Gastroesophageal sphincter (tissue), 3 donors: ENCODE data around the gene LDB2.

Source experiments
- EP300 ChIP-seq: sonication (generic); formaldehyde crosslinking; IDR thresholded peaks from one replicate; pipeline ENCODE4 v1.6.1; 2017; ENCODE audit warnings: antibody characterized with exemption, mild to moderate bottlenecking
- POLR2A ChIP-seq, 2 donors: fragments of 450-650 bp; IDR thresholded peaks; one replicate each; pipeline ENCODE4 v1.6.1; 2017; ENCODE audit warnings: antibody characterized with exemption in 2 of 2, mild to moderate bottlenecking in 2 of 2, moderate library complexity in 1 of 2
- TF ChIP-seq, protein P1 (sequence below), 4 experiments: fragments of 200-600 bp in 2 of 4; fragments of 450-650 bp in 2 of 4; sonication (generic) in 1 of 4; IDR thresholded peaks; one replicate each; pipeline ENCODE4 v1.5.1; 2017 to 2019; ENCODE audit warnings: antibody characterized with exemption in 4 of 4, mild to moderate bottlenecking in 2 of 4, moderate library complexity in 2 of 4

DNA sequence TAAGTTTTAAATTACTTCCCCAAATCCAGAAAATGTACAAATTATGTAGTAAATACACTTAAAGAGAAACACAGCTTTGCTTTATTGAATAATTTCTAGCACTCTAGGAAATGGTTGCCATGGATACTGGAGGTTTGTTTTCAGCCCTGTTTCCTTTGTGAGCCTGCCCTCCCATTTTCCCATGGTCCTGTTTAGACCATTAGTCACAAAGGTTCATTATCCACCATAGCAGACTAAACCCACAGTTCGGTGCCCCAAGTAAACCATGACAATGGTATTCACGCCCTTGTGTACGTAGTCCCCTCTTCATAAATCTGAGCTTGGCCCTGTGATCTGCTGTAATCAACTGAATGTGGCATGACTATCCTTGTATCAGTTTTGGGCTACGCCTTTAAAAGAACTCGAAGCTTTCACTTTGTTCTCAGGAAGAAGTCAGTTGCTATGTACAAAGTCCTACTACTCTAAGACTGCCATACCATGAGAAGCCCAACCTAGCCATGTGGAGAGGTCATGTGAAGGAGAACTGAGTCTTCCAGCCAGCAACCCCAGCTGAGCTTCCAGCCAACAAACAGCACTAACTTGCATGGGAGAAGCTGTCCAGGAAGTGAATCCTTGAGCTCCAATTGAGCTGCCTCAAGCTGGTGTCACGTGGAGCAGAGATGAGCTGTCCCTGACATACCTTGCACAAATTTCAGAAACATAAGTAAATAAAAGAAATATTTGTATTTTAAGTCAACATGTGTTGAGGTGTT lies 300.4 kb downstream of the LDB2 start:
- TF ChIP-seq, protein P1, sequence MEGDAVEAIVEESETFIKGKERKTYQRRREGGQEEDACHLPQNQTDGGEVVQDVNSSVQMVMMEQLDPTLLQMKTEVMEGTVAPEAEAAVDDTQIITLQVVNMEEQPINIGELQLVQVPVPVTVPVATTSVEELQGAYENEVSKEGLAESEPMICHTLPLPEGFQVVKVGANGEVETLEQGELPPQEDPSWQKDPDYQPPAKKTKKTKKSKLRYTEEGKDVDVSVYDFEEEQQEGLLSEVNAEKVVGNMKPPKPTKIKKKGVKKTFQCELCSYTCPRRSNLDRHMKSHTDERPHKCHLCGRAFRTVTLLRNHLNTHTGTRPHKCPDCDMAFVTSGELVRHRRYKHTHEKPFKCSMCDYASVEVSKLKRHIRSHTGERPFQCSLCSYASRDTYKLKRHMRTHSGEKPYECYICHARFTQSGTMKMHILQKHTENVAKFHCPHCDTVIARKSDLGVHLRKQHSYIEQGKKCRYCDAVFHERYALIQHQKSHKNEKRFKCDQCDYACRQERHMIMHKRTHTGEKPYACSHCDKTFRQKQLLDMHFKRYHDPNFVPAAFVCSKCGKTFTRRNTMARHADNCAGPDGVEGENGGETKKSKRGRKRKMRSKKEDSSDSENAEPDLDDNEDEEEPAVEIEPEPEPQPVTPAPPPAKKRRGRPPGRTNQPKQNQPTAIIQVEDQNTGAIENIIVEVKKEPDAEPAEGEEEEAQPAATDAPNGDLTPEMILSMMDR (IDR thresholded peaks at IDR 0.05): no peak
- TF ChIP-seq EP300 (no peak), POLR2A (IDR thresholded peaks at IDR 0.05) (no peak)
